ENCODE measurements around the gene SH2D3A.

DNA sequence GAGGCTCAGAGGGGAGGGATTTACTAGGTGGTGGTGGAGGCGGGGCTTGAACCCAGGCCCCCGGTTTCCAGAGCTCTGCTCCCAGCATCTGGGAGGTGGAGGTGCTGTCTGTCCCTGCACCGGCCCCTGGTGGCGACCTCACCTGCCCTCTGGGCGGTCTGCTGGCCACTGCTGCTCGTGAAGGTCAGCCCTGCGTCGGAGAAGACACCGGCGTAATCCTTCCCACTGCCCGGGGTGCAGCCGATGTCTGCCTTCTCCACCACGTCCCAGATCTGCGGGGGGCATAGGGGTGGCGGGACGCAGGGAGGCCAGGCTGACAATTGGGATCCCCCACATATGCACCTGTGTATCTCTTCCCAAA lies 59.6 kb downstream of the SH2D3A start:
- TF ChIP-seq CTCF (conservative IDR thresholded peaks at IDR 0.05; ENCODE audit: low read length) (no peak), EZH2phosphoT487 (IDR thresholded peaks at IDR 0.05; ENCODE audit: borderline replicate concordance) (no peak)
